Activated T-cell treated with anti-CD3 and anti-CD28 coated beads for 1 hour (primary cell): ENCODE data around the gene MXRA8.

Source experiments
- DNase-seq: peaks from one replicate; pipeline ENCODE4 v3.0.0-alpha.2; 2020; ENCODE audit warnings: low read depth

MXRA8 gene

GRCh38 chr1:1349256-1350012 lies 8.9 kb downstream of the MXRA8 start, which contains the start of gene DVL1:
Gene DVL1 (minus strand): TSS chr1:1349418. CDS start chr1:1349065, 353 bp downstream.
- DNase-seq = peak; percentile 72

- DNase-seq = no peak
These were observed 9.7 kb downstream of the MXRA8 start for GRCh38 chr1:1348420-1349255.

- no peak for DNase-seq
These were observed 10.5 kb downstream of the MXRA8 start for GRCh38 chr1:1347663-1348419.

GRCh38 chr1:1347026-1347595 lies 11.2 kb downstream of the MXRA8 start:
- DNase-seq = no peak

DNA sequence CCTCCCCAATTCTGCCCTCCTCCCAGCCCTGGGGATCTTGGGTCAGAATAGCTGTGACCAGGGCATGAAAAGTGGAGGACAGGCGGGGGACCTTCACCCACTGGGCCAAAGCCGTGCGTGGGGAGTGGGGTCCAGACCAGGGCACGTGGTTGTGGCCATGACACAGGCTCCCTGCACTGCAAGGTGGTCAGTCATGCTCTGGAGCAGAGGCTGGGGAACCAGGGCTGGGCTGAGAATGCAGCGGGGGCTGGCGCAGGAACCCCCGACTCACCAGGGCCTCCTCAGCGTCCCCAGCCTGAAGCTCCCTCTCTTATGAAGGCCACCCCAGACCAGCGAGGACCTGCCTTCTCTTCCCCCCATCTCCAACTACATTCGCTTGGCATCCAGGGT lies 11.9 kb downstream of the MXRA8 start:
- no peak for DNase-seq

DNA sequence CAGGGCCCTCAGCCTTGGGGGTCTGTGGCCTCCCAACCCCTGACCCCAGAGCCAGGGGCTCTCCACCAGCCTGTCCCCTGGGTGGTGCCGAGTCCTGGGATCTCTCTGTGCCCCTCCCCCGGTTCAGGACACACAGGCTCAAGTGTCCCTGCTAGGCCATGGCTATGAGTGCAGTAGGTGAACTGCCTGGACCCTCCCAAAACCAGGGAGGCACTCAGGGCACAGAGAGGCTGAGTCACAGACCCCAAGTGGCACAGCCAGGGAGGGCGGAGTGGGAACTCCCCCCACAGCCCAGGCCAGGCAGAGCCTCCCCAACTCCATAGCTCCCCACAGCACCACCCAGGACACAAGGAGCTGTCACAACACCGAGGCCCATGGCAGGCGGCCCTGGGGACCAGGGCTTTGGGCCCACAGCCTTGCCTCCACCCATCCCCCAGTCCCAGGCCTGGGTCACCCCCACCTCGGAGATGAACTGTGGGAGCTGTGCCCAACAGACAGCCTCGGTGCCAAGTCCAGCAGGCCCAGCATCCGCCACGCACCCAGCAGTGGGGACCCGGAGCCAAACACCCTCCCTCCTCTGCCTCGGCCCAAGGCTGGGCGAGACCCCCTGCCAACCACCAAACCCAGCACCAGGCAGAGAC lies 12.4 kb downstream of the MXRA8 start:
- no peak for DNase-seq

DNA sequence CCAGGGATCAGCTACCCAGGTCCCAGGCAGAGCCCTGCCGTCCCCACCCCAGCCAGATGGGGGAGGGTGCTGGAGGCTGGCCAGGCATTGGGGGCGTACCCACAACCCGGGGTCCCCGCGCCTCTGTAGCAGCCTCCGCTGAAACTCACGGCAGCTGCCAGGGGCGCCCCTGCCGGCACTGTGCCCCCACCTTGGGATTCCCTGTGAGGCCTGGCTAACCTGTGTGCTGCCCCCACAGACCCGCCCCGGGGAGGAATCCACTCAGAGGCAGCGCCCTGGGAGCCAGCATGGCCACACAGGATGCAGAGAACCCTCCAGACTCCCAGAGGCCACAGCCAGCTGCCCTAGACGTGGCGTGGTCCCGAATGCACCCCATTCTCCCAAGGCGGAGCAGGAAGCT lies 13.0 kb downstream of the MXRA8 start:
- DNase-seq = no peak

DNA sequence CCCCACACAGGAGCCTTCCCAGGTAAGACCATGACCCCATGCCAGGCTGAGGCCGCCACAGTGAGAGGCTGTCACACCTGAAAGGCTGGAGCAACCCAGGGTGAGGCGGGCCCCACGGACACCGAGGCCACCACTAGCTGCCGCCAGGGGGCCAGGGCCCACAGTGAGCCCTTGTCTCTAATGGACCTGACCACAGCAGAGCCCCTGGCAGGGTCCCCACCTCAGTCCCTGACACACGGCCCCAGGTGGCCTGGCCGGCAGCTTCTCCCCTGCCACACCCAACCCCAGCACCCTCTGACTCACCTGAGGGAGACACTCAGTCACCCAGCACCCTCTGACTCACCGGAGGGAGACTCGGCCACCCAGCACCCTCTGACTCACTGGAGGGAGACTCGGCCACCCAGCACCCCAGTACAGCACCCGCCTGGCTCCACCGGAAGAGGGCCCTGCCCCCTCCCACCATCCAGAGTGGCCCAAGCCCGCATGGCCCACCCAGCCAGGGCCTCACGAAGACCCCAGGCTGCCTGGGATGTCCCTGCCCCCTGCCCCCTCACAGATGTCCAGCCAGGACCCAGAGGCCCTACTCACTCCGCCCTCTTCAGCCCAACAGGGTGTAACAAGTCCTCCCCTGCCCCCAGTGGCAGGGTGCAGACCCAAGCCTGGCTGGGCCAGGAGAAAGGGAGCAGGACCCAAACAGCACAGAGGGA lies 13.5 kb downstream of the MXRA8 start:
- no peak for DNase-seq

GRCh38 chr1:1343811-1344421 lies 14.4 kb downstream of the MXRA8 start:
- no peak for DNase-seq

GRCh38 chr1:1342584-1343115 lies 15.7 kb downstream of the MXRA8 start:
- DNase-seq = no peak

- no peak for DNase-seq
These were observed 16.2 kb downstream of the MXRA8 start for GRCh38 chr1:1342061-1342562.

GRCh38 chr1:1341549-1342021 lies 16.8 kb downstream of the MXRA8 start:
- no peak for DNase-seq

DNA sequence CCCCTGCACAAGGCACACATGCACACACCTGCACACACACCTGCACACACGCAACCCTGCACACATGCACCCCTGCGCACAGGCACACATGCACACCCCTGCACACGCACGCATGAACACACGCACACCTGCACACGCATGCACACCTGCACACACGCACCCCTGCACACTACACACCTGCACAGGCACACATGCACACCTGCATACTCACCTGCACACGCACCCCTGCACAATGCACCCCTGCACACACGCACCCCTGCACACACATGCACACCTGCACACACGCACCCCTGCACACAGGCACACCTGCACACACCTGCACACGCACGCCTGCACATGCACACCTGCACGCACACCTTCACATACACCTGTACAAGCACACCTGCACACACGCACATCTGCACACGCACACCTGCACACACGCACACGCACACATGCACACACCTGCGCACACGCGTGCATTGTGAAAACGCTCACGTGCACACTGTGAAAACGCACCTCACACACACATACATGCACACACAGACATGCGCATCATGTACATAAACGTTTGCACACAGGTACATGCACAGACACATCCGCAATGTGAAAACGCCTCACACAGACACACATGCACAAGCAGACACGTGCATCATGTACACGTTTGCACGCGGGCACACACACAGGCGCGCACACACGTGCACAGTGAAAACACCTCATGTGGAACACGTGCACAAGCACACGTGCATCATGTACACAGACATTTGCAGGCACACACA lies 17.4 kb downstream of the MXRA8 start:
- no peak for DNase-seq

DNA sequence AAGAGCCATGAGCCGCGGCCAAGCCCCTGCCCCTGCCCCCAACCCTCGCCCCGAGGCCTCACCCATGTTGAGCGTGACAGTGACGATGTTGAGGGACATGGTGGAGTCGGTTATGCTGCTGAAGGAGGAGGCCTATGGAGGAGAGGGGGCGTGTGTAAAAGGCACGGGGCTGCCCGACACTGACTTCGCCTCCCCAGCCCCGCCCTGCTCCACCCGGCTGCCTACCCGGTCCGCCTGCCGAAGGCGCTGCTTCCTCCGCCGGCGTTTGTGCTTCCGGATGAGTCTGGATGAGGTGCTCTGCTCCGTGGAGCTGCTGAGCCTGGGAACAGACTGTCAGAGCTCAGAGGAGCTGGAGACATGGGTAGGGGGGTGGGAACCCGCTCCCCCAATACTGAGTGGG lies 18.2 kb downstream of the MXRA8 start:
- no peak for DNase-seq

DNA sequence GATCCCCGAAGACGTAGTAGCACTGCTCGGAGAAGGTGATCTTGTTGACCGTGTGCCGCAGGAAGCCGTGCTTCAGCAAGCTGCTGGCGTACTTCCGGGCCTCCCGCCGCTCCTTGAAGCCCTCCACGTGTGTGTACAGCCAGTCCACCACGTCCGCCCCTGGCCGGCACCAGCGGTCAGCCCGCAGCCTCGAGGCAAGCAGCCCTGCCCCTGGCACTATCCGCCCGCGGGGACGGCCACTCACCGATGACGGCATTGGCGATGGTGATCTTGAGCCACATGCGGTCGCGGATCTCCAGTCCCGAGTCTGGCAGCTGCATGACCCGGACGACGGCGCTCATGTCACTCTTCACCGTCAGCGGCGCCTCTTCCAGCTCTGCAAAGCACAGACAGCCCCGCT lies 20.1 kb downstream of the MXRA8 start:
- DNase-seq = no peak

DNA sequence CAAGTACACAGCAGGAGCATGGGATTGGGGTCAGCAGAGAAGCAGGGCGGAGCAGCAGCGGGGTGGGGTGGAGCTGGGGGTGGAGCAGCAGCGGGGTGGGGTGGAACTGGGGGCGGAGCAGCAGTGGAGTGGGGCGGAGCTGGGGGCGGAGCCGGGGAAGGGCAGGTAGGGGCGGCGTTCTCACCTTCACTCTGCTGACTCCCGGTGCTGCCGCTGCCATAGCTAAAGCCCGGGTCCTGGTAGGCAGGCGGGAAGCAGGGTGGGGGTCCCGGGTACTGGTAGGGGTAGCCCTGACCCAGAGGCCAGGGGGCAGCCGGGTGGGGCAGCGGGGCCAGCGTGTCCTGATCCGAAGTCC lies 20.6 kb downstream of the MXRA8 start:
- no peak for DNase-seq

- no peak for DNase-seq
These were observed 21.2 kb downstream of the MXRA8 start for GRCh38 chr1:1336931-1337792.

GRCh38 chr1:1336446-1336845 lies 21.9 kb downstream of the MXRA8 start:
- DNase-seq = no peak
